ENCODE results near the gene FLAD1. TPM values are rescaled to one million over a fixed set of nuclear protein-coding genes. Genes with fewer than 3 reads are reported as not detected.
A peak's percentile ranks its signal among the peaks of the same experiment; 100 is the strongest.

FLAD1 gene
- total RNA-seq, 1 donor from 2014 or later = 30.1 TPM

GRCh38 chr1:155012776-155013602 is 29.8 kb downstream of the FLAD1 start:
- Histone ChIP-seq H3K9me3 (replicated peaks) (no peaks in the 10 kb centered on the region), H3K36me3 (peaks cover 30% of the 10 kb centered on the region), H3K27me3 (ENCODE audit: low read depth) (no peaks in the 10 kb centered on the region), H3K4me1 (peaks cover 74% of the 10 kb centered on the region), H3K27ac (replicated peaks) (peak overlapping the region; percentile 95), H3K4me3 (peak overlapping the region; percentile 14)
- intact Hi-C loops (cut with micrococcal nuclease) = no loop called here
- TF ChIP-seq CTCF (IDR thresholded peaks at IDR 0.05; ENCODE audit: borderline replicate concordance) = no peak
- DNase-seq = no peak

DNA sequence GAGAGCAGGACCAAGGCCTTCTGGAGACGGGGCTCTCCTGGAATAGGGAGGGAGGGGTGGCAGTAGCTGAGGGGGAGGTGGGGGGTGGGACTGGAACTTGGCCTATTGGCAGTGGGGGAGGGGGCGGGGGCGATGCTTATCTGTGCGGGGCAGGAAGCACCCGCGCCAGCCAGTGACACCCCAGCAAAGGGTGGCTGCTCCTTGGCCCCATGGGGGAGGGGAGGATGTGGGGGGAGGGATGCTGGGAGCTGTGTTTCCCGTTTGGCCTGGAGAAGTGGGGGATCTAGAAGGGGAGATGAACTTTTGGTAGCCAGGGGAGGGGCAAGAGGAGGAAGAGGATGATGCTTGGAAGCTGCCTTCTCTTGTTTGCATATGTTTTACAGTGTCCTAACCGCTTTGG is 30.5 kb downstream of the FLAD1 start:
- Histone ChIP-seq H3K27ac (replicated peaks) (peak overlapping the region; percentile 95), H3K9me3 (replicated peaks) (no peaks in the 10 kb centered on the region), H3K36me3 (peaks cover 30% of the 10 kb centered on the region), H3K27me3 (ENCODE audit: low read depth) (no peaks in the 10 kb centered on the region), H3K4me1 (peaks cover 72% of the 10 kb centered on the region), H3K4me3 (no peak overlapping the region)
- intact Hi-C loops (cut with micrococcal nuclease) = no loop called here
- no peak for DNase-seq
- TF ChIP-seq CTCF (IDR thresholded peaks at IDR 0.05; ENCODE audit: borderline replicate concordance) = no peak

GRCh38 chr1:155014709-155015508 is 31.8 kb downstream of the FLAD1 start:
- H3K9me3 ChIP-seq (replicated peaks) = no peaks in the 10 kb centered on the region
- H3K36me3 ChIP-seq = peaks cover 30% of the 10 kb centered on the region
- no peak overlapping the region for H3K4me3 ChIP-seq
- H3K27ac ChIP-seq (replicated peaks) = no peak overlapping the region
- intact Hi-C loops (cut with micrococcal nuclease) = no loop called here
- no peak for TF ChIP-seq CTCF (IDR thresholded peaks at IDR 0.05; ENCODE audit: borderline replicate concordance)
- no peaks in the 10 kb centered on the region for H3K27me3 ChIP-seq (ENCODE audit: low read depth)
- DNase-seq = no peak
- H3K4me1 ChIP-seq = peaks cover 65% of the 10 kb centered on the region

- no peak for TF ChIP-seq CTCF (IDR thresholded peaks at IDR 0.05; ENCODE audit: borderline replicate concordance)
- Histone ChIP-seq H3K9me3 (replicated peaks) (no peaks in the 10 kb centered on the region), H3K4me3 (no peak overlapping the region), H3K36me3 (peaks cover 30% of the 10 kb centered on the region), H3K27me3 (ENCODE audit: low read depth) (no peaks in the 10 kb centered on the region), H3K4me1 (peaks cover 57% of the 10 kb centered on the region), H3K27ac (replicated peaks) (peak overlapping the region; percentile 92)
- intact Hi-C loops (cut with micrococcal nuclease) = no loop called here
- DNase-seq = no peak
Measured at GRCh38 chr1:155015527-155016230, 32.5 kb downstream of the FLAD1 start.

- Histone ChIP-seq H3K27ac (replicated peaks) (peak overlapping the region; percentile 92), H3K4me3 (no peak overlapping the region)
- no peak for DNase-seq
Measured at GRCh38 chr1:155016231-155016831, 33.2 kb downstream of the FLAD1 start.

More at GRCh38 chr1:155016231-155016831, 33.2 kb downstream of the FLAD1 start:
- TF ChIP-seq CTCF (IDR thresholded peaks at IDR 0.05; ENCODE audit: borderline replicate concordance) = no peak
- Histone ChIP-seq H3K27me3 (ENCODE audit: low read depth) (no peaks in the 10 kb centered on the region), H3K36me3 (peaks cover 30% of the 10 kb centered on the region), H3K4me1 (peaks cover 51% of the 10 kb centered on the region), H3K9me3 (replicated peaks) (no peaks in the 10 kb centered on the region)
- intact Hi-C loops (cut with micrococcal nuclease) = no loop called here
